Measurements from ENCODE around the gene FBP1.

GRCh38 chr9:94606646-94607422 is 32.5 kb downstream of the FBP1 start:
- no peak for TF ChIP-seq CTCF (conservative IDR thresholded peaks at IDR 0.05; ENCODE audit: low read length)
- no peak for TF ChIP-seq EZH2phosphoT487 (IDR thresholded peaks at IDR 0.05; ENCODE audit: borderline replicate concordance)

Measured in Loucy (cell line).